GM06990 (cell line): Measurements from ENCODE around the gene PPIL3.
"Not testable (repeated sequence)": the region's sequence is repeated elsewhere in the genome, so short reads cannot be mapped to it uniquely, and the experiment has no call there.

Source experiments
- DNase-seq: peaks from one replicate; pipeline ENCODE4 v3.0.0-alpha.2; 2011; ENCODE audit not compliant: insufficient read length; ENCODE audit errors: extremely low read depth
- H3K27me3 ChIP-seq: replicated peaks from 2 replicates; pipeline ENCODE4 v1.6.0; 2011; ENCODE audit warnings: low read length; ENCODE audit not compliant: control insufficient read depth, insufficient read depth
- H3K36me3 ChIP-seq: 2 replicates; pipeline ENCODE4 v1.5.1; 2011; ENCODE audit warnings: low read length; ENCODE audit not compliant: control insufficient read depth, insufficient read depth
- H3K4me3 ChIP-seq: replicated peaks from 2 replicates; pipeline ENCODE4 v1.5.1; 2011; ENCODE audit warnings: low read depth, mild to moderate bottlenecking, control low read depth, low read length
- CTCF ChIP-seq: IDR thresholded peaks from 2 replicates; pipeline ENCODE4 v1.5.1; 2011; ENCODE audit warnings: low read length, control low read depth, mild to moderate bottlenecking, inconsistent platforms; ENCODE audit not compliant: insufficient read depth, poor library complexity, severe bottlenecking

The PPIL3 gene

GRCh38 chr2:200909958-200910357 is 21.1 kb upstream of the PPIL3 start:
- Histone ChIP-seq H3K36me3 (peaks cover 9% of the 10 kb centered on the region), H3K27me3 (no peaks in the 10 kb centered on the region), H3K4me3 (no peak overlapping the region)
- no peak for DNase-seq
- no peak for TF ChIP-seq CTCF

- DNase-seq = no peak
- peaks cover 9% of the 10 kb centered on the region for H3K36me3 ChIP-seq
- TF ChIP-seq CTCF = peak; percentile 79
- H3K27me3 ChIP-seq = no peaks in the 10 kb centered on the region
- no peak overlapping the region for H3K4me3 ChIP-seq
Observed at GRCh38 chr2:200905618-200906296, 16.9 kb upstream of the PPIL3 start.

GRCh38 chr2:200901459-200902072 is 12.7 kb upstream of the PPIL3 start:
- DNase-seq = peak; percentile 33
- TF ChIP-seq CTCF = peak; percentile 80
- H3K27me3 ChIP-seq = no peaks in the 10 kb centered on the region
- peaks cover 15% of the 10 kb centered on the region for H3K36me3 ChIP-seq
- no peak overlapping the region for H3K4me3 ChIP-seq

GRCh38 chr2:200899482-200899881 is 10.6 kb upstream of the PPIL3 start:
- Histone ChIP-seq H3K27me3 (no peaks in the 10 kb centered on the region), H3K36me3 (peaks cover 12% of the 10 kb centered on the region), H3K4me3 (no peak overlapping the region)
- DNase-seq = no peak
- TF ChIP-seq CTCF = no peak

GRCh38 chr2:200881715-200882249 is 7.1 kb downstream of the PPIL3 start:
- not testable (repeated sequence) for DNase-seq, H3K27me3 ChIP-seq, H3K4me3 ChIP-seq, H3K36me3 ChIP-seq

GRCh38 chr2:200878289-200878880 is 10.5 kb downstream of the PPIL3 start:
- DNase-seq = no peak
- no peak for TF ChIP-seq CTCF
- Histone ChIP-seq H3K27me3 (no peaks in the 10 kb centered on the region), H3K36me3 (peaks cover 2% of the 10 kb centered on the region), H3K4me3 (no peak overlapping the region)
